ENCODE data around the gene ZBTB7B. TPM values are rescaled to one million over a fixed set of nuclear protein-coding genes. Genes with fewer than 3 reads are reported as not detected.

Gene ZBTB7B
- total and polyA plus RNA-seq, 2 donors = 14.7 to 52.0 TPM

DNA sequence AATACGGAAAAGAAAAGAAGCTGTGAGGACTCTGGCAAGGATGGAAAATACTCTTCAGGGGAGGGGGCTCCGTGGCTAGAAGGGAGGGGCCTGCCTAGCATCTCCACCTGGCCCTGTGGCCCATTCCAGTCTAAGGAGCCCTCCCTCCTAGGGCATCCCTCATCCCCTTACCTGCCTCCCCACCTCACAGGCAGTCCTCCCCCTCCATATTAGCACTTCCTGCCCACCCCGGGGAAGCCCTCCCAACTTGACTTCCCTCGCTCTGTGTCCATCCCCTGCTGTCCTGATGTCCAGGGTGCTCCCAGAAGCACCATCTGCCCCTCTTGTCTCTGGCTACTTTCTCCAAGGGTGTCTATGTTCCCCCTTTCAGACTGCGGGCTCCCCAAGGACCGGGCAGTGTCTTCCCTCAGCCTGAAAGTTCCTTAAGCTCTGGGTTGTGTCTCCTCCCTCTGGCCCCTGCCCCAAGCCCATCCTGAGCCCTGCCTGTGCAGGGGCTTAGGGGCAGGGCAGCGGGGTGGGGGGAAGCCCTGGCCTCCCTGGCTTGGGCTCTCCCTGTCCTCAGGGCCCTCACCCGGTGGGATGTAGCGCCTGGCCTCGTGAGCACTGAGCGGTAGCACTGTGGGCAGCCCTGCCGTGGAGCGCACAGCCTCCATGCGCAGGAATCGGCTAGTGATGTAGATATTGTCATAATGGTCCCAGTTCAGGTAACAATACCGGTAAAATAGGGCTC, 27.1 kb downstream of the ZBTB7B start:
- Histone ChIP-seq H3K27ac (ENCODE audit: low read depth) (no peak overlapping the region), H3K4me3 (ENCODE audit: low read depth, low read length) (no peak overlapping the region), H3K4me1 (ENCODE audit: insufficient read depth) (no peaks in the 10 kb centered on the region), H3K36me3 (ENCODE audit: insufficient read depth) (no peaks in the 10 kb centered on the region)
- DNase-seq (ENCODE audit: extremely low spot score) = no peak
- 81% methylated on average over 16 of the region's 16 CpGs for WGBS

DNA sequence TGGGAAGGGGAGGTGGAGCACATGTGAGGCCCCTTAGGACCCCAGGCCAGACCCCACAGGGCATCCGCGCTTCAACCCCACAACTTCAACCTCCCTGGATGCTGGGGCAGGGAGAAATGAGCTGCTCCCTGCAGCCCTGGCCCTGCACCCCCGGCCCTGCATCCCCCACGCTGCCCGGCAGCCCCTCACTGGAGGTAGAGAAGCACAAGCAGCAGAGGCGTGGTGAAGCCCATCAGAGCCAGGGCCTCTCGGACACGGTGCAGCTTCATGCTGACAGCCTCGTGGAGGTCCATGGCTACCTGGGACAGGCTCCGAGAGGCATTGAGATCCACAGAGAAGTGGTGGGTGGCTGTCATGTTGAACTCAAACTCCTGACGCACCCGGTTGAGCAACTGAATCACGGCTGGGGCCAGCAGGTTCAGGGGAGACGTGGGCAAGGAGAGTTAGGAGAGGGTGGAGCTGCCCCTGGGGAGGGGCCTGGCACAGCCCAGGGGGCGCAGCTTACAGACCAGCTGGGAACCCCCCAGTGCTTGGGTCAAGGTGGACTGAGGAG, 27.7 kb downstream of the ZBTB7B start:
- Histone ChIP-seq H3K4me1 (ENCODE audit: insufficient read depth) (no peaks in the 10 kb centered on the region), H3K27ac (ENCODE audit: low read depth) (no peak overlapping the region), H3K4me3 (ENCODE audit: low read depth, low read length) (no peak overlapping the region), H3K36me3 (ENCODE audit: insufficient read depth) (no peaks in the 10 kb centered on the region)
- DNase-seq (ENCODE audit: extremely low spot score) = no peak
- 85% methylated on average over 15 of the region's 15 CpGs for WGBS

DNA sequence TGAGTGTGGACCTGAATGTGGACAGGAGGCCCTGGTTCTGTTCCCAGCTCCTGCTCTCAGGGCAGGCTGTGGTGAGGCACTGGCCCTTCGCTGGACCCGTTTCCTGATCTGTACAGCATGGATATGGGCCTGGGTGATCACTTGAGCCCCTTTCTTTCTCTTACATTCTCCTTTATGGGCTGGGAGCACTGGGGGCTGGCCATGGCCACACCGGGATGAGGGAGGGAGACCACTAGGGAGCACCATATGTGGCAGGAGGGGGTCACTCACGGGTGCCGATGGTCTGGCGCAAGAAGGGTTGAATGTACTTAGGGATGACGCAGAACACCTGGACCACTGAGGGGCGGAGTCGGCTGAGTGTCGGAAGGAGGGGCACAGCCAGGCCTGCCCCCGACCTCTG, 28.3 kb downstream of the ZBTB7B start:
- 71% methylated on average over 11 of the region's 11 CpGs for WGBS
- H3K4me3 ChIP-seq (ENCODE audit: low read depth, low read length) = no peak overlapping the region
- H3K27ac ChIP-seq (ENCODE audit: low read depth) = no peak overlapping the region
- no peaks in the 10 kb centered on the region for H3K36me3 ChIP-seq (ENCODE audit: insufficient read depth)
- H3K4me1 ChIP-seq (ENCODE audit: insufficient read depth) = no peaks in the 10 kb centered on the region
- no peak for DNase-seq (ENCODE audit: extremely low spot score)

DNA sequence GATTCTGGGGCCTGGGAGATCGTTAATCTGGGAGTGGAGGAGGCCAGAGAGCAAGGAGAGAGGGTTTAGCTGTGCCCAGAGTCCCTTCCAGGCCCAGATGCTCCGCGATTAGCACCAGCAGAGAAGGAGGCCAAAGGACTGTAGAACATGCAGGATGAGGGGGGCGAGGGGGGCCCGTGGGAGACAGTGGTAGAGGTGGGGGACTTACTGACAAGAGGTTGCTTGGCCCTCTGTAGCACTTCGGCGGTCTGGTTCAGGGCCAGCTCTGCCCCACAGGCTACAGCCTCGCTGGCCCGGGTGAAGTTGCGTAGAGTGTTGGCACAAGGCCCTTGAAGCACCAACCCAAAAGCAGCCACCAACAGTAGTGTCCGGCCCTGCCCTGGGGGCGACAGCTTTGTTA, 30.3 kb downstream of the ZBTB7B start:
- Histone ChIP-seq H3K36me3 (ENCODE audit: insufficient read depth) (no peaks in the 10 kb centered on the region), H3K4me1 (ENCODE audit: insufficient read depth) (no peaks in the 10 kb centered on the region), H3K27ac (ENCODE audit: low read depth) (no peak overlapping the region), H3K4me3 (ENCODE audit: low read depth, low read length) (no peak overlapping the region)
- DNase-seq (ENCODE audit: extremely low spot score) = no peak
- WGBS = 88% methylated on average over 12 of the region's 12 CpGs

DNA sequence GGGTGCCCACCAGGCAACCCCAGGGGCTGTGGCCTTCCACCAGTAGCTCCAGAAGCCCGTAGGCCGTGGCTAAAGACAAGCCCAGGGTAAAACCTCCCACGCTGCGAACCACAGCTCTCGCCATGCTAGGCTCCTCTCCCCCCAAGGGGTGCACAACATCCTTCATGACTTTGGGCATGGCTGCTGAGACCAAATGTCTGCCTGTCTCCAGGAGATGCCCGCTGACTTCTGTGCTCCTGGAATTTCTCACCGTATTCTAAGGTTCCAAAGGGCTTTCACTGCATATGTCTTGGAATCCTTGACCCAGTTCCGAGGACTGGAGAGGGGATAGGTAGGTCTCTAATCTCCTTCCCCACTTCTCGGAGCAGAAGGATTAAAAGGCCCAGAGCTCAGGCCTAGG, 30.9 kb downstream of the ZBTB7B start, which contains the start of the genes DCST1 and DCST2:
Gene DCST1, plus strand, starts transcription at position 301 of the 400 bp plus-strand sequence. CDS start 213 bp downstream, outside the sequence.
Gene DCST2, minus strand, starts transcription at position 258 of the 400 bp plus-strand sequence. Its CDS starts 80 bp downstream, at position 178.
- no peak for DNase-seq (ENCODE audit: extremely low spot score)
- Histone ChIP-seq H3K27ac (ENCODE audit: low read depth) (no peak within 1 kb of the TSS), H3K4me3 (ENCODE audit: low read depth, low read length) (no peak within 1 kb of the TSS), H3K4me1 (ENCODE audit: insufficient read depth) (no peaks in the 10 kb centered on the region), H3K36me3 (ENCODE audit: insufficient read depth) (no peaks in the 10 kb centered on the region)
- 94% methylated on average over 9 of the region's 9 CpGs for WGBS

DNA sequence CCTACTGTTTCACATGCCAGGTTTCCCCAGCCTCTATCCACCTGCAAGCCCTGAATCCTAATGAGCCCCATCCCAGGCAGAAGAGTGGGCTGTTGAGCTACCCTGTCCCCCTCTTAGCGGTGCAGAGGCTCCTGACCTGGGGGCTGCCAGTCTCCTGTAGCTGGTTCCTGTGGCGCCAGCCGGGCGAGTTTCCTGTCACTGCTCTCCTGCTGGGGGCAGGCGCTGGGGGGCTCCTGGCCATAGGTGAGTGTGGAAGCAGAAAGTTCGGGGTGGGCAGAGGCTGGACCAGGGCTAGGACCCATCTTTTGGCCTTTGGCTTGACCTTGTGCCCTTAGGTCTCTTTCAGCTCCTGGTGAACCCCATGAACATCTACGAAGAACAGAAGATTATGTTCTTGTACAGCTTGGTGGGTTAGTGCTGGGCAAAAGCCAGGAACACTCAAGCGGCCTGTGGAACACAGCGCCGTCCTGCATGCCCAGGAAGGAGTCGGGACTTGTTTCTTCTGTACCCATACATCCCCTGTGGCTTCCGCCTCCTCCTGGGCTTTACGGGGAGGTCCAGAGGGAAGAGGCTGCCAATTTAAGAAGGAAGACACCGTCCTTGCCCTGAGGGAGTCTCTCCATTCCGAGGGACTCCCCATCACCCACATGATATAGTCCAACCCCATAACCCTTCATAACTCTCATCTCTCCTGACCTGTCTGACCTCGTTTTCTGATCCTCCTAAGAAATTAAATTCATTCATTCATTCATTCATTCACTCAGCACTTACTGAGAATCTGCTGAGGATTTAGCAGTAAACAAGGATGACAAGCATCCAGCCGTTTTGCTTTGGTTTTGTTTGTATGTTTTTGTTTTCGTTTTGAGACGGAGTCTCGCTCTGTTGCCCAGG, 32.0 kb downstream of the ZBTB7B start:
- no peak overlapping the region for H3K27ac ChIP-seq (ENCODE audit: low read depth)
- no peaks in the 10 kb centered on the region for H3K4me1 ChIP-seq (ENCODE audit: insufficient read depth)
- no peak for DNase-seq (ENCODE audit: extremely low spot score)
- H3K4me3 ChIP-seq (ENCODE audit: low read depth, low read length) = no peak overlapping the region
- H3K36me3 ChIP-seq (ENCODE audit: insufficient read depth) = no peaks in the 10 kb centered on the region
- WGBS = 83% methylated on average over 20 of the region's 20 CpGs

DNA sequence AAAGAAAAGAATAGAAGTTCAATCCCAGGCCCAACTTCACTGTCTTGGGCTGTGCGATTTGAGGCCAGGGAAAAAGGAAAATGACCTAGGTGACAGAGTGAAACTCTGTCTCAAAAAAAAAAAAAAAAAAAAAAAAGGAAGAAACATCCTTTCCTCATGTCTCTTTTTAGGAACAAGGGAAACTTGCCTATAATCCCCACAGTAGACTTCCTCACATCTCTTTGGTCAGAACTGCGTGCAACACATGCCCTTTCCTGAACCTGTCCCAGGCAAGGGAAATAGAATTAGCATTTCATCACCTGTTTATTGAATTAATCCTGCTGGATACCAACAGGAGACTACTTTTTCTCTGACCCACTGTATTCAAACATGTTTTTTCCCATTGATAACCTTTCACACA, 33.3 kb downstream of the ZBTB7B start:
- Histone ChIP-seq H3K4me1 (ENCODE audit: insufficient read depth) (no peaks in the 10 kb centered on the region), H3K36me3 (ENCODE audit: insufficient read depth) (no peaks in the 10 kb centered on the region), H3K4me3 (ENCODE audit: low read depth, low read length) (no peak overlapping the region), H3K27ac (ENCODE audit: low read depth) (no peak overlapping the region)
- DNase-seq (ENCODE audit: extremely low spot score) = no peak
- 83% methylated on average over 2 of the region's 2 CpGs for WGBS

DNA sequence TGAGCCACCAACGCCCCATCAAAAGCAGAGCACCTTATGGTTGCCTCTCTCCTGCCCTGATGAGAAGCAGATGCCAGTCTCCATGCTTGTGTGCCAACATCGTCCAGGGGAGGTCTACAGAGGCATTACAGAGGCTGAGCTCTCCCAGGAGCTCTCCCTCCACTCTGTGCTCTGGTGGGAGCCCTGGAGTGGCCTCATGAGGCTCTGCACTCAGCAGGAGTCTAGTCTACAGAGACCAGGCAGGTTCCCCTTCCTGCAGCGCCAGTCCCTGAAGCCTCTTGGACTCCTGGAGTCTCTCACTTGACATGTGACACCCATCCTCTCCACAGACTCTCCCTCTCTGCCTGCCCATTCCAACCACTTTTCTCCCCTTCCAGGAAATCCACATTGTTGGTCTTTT, 34.4 kb downstream of the ZBTB7B start:
- no peak for DNase-seq (ENCODE audit: extremely low spot score)
- Histone ChIP-seq H3K27ac (ENCODE audit: low read depth) (no peak overlapping the region), H3K36me3 (ENCODE audit: insufficient read depth) (no peaks in the 10 kb centered on the region), H3K4me1 (ENCODE audit: insufficient read depth) (no peaks in the 10 kb centered on the region), H3K4me3 (ENCODE audit: low read depth, low read length) (no peak overlapping the region)
- 90% methylated on average over 3 of the region's 3 CpGs for WGBS

DNA sequence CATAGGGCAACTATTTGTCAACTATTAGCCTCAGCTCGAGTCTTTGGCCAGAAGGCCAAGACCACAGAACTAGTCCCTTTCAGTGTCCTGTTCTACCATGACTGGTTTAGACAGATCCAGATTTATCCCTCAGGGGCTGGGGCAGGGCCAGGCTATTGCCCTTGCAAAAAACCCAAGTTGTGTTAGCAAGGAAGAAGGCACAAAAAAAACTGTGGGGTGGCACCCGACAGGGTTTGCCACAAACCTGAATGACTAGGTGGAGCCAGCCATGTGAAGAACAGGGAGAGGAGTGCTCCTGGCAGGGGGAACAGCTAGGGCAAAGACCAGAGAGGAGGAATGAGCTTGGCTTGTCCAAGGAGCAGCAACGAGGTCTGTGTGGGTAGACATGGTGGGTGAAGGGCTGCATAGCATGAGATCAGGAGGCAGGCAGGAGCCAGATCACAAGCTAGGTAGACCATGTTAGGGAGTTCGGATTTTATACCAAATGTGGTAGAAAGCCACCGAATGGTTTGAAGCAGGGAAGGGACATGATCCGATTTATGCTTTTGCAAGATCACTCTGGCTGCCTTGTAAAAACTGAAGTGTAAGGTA, 35.3 kb downstream of the ZBTB7B start:
- Histone ChIP-seq H3K27ac (ENCODE audit: low read depth) (no peak overlapping the region), H3K36me3 (ENCODE audit: insufficient read depth) (no peaks in the 10 kb centered on the region), H3K4me3 (ENCODE audit: low read depth, low read length) (no peak overlapping the region), H3K4me1 (ENCODE audit: insufficient read depth) (no peaks in the 10 kb centered on the region)
- no peak for DNase-seq (ENCODE audit: extremely low spot score)
- 86% methylated on average over 6 of the region's 6 CpGs for WGBS

DNA sequence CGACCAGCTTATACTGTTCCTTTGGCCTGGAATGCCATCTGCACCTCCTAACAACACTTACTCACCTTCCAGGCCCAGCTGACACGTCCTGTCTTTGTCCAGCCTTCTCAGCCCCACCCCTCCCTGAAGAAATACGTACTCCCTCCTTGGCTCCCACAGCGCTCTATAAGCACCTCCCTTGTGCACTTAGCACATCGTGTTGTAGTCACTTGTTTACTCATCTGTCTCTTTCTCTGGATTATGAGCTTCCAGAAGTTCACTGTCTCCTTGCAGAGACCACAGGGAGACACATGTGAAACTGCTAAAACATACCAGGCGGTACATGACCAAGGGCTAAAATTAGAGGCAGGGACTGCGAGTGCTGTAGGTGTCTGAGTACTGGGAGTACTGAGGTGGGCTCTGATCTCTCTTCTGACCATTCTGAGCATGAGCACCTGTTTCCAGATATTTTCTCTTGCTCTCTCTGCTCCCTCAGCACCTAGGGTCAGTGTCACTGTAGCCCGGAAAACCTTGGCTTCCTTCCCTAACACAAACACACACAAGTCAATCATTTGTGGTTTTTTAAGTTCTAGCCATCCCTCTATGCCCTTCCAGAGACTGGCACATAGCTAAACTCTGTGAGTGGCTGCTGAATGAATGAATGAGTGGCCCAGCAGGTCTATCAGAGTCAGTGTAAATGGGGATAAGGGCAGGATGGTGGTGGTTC, 36.2 kb downstream of the ZBTB7B start:
- Histone ChIP-seq H3K4me3 (ENCODE audit: low read depth, low read length) (no peak overlapping the region), H3K4me1 (ENCODE audit: insufficient read depth) (no peaks in the 10 kb centered on the region), H3K36me3 (ENCODE audit: insufficient read depth) (no peaks in the 10 kb centered on the region), H3K27ac (ENCODE audit: low read depth) (no peak overlapping the region)
- no peak for DNase-seq (ENCODE audit: extremely low spot score)
- 30% methylated on average over 8 of the region's 8 CpGs for WGBS

DNA sequence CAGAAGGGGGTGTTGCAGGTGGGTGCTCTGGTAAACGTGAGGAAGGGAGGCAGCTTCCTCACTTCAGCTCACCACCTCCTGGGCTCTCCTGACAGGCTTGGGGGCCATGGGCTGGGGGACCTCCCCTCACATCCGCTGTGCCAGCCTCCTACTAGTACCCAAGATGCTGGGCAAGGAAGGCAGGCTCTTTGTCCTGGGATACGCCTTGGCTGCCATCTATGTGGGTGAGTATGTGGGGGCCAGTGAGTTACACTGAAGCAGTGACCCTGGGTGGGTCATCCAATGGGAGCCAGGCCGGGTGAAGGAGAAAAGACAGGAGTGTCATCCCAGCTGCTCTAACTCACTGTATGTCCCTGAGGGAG, 36.7 kb downstream of the ZBTB7B start:
- H3K27ac ChIP-seq (ENCODE audit: low read depth) = no peak overlapping the region
- 71% methylated on average over 4 of the region's 4 CpGs for WGBS
- H3K36me3 ChIP-seq (ENCODE audit: insufficient read depth) = no peaks in the 10 kb centered on the region

DNA sequence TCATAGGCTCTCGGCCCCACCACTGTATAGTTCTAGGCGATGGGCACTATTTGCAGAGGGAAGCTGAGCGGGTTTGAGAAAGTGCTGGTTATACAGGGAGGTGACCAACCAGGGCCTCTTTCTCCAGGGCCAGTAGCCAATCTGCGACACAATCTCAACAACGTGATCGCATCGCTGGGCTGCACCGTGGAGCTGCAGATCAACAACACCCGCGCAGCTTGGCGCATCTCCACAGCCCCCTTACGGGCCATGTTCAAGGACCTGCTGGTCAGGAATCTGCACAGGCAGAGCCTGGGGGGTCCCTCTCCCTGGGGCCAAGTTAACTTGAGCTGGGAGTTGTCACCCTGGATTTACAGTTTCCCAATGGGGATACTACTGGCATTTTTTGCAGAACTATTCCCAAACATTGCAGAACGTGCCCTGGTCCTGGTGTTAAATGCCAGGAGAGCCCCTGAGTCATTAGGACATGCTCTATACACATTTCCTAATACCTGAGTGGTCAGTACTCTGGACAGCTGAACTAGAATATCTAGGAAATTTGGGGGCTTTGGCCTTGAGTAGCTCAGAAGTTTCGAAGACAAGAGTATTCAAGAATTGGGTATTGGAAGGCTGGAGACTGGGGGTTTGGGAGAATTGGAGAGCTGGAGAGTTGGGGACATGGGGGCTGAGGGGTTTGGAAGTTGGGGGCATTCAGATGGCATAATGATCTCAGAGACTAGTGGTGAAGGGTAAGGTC, 37.9 kb downstream of the ZBTB7B start:
- Histone ChIP-seq H3K36me3 (ENCODE audit: insufficient read depth) (no peaks in the 10 kb centered on the region), H3K4me1 (ENCODE audit: insufficient read depth) (no peaks in the 10 kb centered on the region), H3K4me3 (ENCODE audit: low read depth, low read length) (no peak overlapping the region), H3K27ac (ENCODE audit: low read depth) (no peak overlapping the region)
- 88% methylated on average over 14 of the region's 14 CpGs for WGBS
- DNase-seq (ENCODE audit: extremely low spot score) = no peak

More for the DNA sequence above, 36.7 kb downstream of the ZBTB7B start:
- H3K4me1 ChIP-seq (ENCODE audit: insufficient read depth) = no peaks in the 10 kb centered on the region
- no peak for DNase-seq (ENCODE audit: extremely low spot score)
- H3K4me3 ChIP-seq (ENCODE audit: low read depth, low read length) = no peak overlapping the region

Data from urinary bladder (tissue), 4 donors.